HG02763 (cell line): ENCODE results near the gene RRBP1.

Experiments used
- ATAC-seq: cut with Tn5 transposase; IDR thresholded peaks from one replicate; pipeline ENCODE4 v1.9.1; 2021; ENCODE audit warnings: mild to moderate bottlenecking, moderate library complexity; ENCODE audit not compliant: unreplicated experiment

The RRBP1 gene

GRCh38 chr20:17635332-17636244, 46.5 kb downstream of the RRBP1 start:
- ATAC-seq = no peak

- ATAC-seq = no peak
Measured at GRCh38 chr20:17634661-17635331, 47.2 kb downstream of the RRBP1 start.

- ATAC-seq = no peak
Measured at GRCh38 chr20:17633850-17634500, 48.1 kb downstream of the RRBP1 start.

- ATAC-seq = no peak
Measured at GRCh38 chr20:17633221-17633849, 48.7 kb downstream of the RRBP1 start.

- ATAC-seq = no peak
Measured at GRCh38 chr20:17631576-17632319, 50.3 kb downstream of the RRBP1 start.

- no peak for ATAC-seq
Measured at GRCh38 chr20:17630806-17631195, 51.2 kb downstream of the RRBP1 start.

- ATAC-seq = no peak
Measured at GRCh38 chr20:17630151-17630805, 51.8 kb downstream of the RRBP1 start.

- ATAC-seq = no peak
Measured at GRCh38 chr20:17629678-17630089, 52.4 kb downstream of the RRBP1 start.

- ATAC-seq = no peak
Measured at GRCh38 chr20:17629025-17629424, 53.0 kb downstream of the RRBP1 start.

- no peak for ATAC-seq
Measured at GRCh38 chr20:17628101-17628841, 53.8 kb downstream of the RRBP1 start.

- ATAC-seq = no peak
Measured at GRCh38 chr20:17627101-17627955, 54.7 kb downstream of the RRBP1 start.

- no peak for ATAC-seq
Measured at GRCh38 chr20:17626217-17627007, 55.6 kb downstream of the RRBP1 start.

GRCh38 chr20:17625246-17626051, 56.6 kb downstream of the RRBP1 start:
- no peak for ATAC-seq

GRCh38 chr20:17624551-17625245, 57.3 kb downstream of the RRBP1 start:
- no peak for ATAC-seq

- no peak for ATAC-seq
Measured at GRCh38 chr20:17624070-17624469, 58.0 kb downstream of the RRBP1 start.

GRCh38 chr20:17622851-17623508, 59.1 kb downstream of the RRBP1 start:
- no peak for ATAC-seq
